Activated naive CD4-positive, alpha-beta T cell treated with anti-CD3 and anti-CD28 coated beads, Interleukin-2, amount 50 U/mL, for 72 hours (primary cell): ENCODE data around the gene TPRX2. TPM values are rescaled to one million over a fixed set of nuclear protein-coding genes. Genes with fewer than 3 reads are reported as not detected.
"Not testable (repeated sequence)": the region's sequence is repeated elsewhere in the genome, so short reads cannot be mapped to it uniquely, and the experiment has no call there.

Experiments
- ATAC-seq, 2 donors: fragments of 150-1000 bp; cut with Tn5 transposase; 2 replicates each; pipeline ENCODE4 v1.10.0; 2021; ENCODE audit warnings: mild to moderate bottlenecking in 2 of 2, moderate library complexity in 2 of 2
- DNase-seq, 2 donors: peaks; one replicate each; pipeline ENCODE4 v3.0.0; 2021 to 2022; ENCODE audit warnings: low spot score in 2 of 2
- H3K27ac Mint-ChIP-seq, 2 donors: one replicate each; pipeline ENCODE4 v1.8.0; 2022; ENCODE audit warnings: mild to moderate bottlenecking in 2 of 2, mixed read lengths in 2 of 2
- H3K36me3 Mint-ChIP-seq, 2 donors: one replicate each; pipeline ENCODE4 v1.8.0; 2022; ENCODE audit warnings: mixed read lengths in 2 of 2
- H3K9me3 Mint-ChIP-seq, 2 donors: one replicate each; pipeline ENCODE4 v1.8.0; 2022; ENCODE audit warnings: mixed read lengths in 2 of 2
- total RNA-seq, 2 donors: library from RNA; stranded (reverse); gene quantifications; one replicate each; pipeline ENCODE4 v1.2.3, GENCODE V29; 2022

TPRX2 gene, protein sequence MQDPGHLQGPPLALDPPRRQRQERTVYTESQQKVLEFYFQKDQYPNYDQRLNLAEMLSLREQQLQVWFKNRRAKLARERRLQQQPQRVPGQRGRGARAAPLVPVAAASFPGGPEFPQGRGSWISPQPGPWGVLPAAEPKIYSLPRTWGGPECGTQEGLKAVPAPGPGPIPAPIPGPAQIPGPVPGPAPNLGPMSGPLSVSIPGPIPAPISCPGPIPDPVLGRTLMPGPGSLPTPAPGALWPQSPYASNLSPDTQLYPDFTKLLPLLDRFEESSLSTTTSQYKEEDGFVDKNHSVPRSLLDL
- total RNA-seq, result not detected

DNA sequence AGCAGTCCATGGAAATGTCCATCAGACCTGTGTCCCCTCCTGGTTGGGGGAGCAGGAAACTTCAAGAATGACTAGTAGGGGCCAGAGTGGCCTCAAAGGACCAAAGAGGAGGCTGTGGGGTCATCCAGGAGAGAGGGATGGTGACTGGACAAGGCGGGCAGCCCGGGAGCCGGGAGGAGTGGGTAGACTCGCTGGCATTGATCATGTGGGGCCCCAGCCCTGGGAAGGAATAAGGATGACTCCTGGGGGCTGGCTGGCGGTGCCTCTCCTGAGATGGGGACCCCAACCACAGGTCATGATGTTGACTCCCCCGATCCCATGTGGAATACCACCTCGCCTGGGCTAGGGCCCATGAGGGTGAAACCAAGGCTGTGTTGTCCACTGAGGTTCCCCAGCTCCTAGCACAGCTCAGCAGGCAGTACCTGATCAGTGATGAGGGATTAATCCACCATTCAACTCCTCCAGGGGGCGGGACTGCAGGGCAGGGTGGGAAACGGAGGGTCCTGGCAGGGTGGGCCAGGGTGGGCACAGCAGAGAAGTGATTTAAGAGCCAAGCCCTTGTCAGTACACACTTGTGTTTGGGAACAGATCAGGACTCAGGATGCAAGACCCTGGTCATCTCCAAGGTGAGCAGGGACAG, at the start of gene TPRX2:
TPRX2 (plus strand) TSS at position 590 of the 640 bp plus-strand sequence; CDS start at position 602, 12 bp downstream.
- not testable (repeated sequence) for H3K36me3 Mint-ChIP-seq, H3K27ac Mint-ChIP-seq, DNase-seq, ATAC-seq, H3K9me3 Mint-ChIP-seq

DNA sequence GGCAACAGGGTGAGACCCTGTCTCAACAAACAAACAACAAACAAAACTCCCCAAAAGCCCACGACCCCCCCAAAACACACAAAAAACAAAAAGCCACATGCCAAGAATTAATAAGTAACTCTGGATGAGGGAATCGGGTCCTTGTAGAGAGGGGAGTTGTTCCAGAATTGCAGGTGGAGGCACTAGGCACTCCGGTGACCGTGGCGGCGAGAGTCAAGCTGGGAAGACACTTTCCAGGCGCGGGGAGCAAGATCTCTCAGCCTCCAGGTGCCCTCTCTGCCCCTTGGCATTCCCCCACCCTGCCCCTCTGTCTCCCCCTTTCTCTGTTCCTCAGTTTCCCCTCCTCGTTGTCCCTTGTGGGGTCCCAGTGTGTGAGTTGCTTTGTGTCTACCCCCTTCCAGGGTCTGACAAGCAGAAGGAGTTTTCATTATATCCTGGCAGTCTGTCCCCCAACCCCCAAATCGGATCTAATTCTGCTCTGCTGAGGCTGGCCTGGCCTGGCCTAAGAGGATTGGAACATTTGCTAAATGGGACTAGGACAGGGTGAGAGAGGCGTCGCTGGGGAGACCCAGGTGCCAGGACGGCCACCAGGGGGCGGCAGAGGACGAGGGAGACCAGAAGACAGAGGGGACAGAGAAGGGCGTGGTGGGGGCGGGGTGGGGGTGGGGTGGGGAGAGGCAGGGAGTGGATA, 45.6 kb upstream of the TPRX2 start:
- no peaks in the 10 kb centered on the region for H3K9me3 Mint-ChIP-seq
- H3K36me3 Mint-ChIP-seq, result no peaks in the 10 kb centered on the region
- no peak overlapping the region for H3K27ac Mint-ChIP-seq
- DNase-seq, result peak; percentile 61 to 93
- ATAC-seq, result peak; percentile 86 to 88

DNA sequence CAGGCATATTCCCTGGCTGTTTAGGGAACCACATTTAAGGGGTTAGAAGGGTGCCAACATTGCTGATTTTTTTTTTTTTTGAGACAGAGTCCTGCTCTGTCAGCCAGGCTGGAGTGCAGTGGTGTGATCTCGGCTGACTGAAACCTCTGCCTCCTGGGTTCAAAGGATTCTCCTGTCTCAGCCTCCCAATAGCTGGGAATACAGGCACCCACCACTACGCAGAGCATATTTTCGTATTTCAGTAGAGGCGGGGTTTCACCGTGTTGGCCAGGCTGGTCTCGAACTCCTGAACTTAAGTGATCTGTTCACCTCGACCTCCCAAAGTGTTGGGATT, 45.1 kb upstream of the TPRX2 start:
- ATAC-seq (peak in 1 of 2 donors; percentile 20), DNase-seq (no peak)
- Mint-ChIP-seq H3K36me3 (no peaks in the 10 kb centered on the region), H3K27ac (no peak overlapping the region), H3K9me3 (no peaks in the 10 kb centered on the region)

DNA sequence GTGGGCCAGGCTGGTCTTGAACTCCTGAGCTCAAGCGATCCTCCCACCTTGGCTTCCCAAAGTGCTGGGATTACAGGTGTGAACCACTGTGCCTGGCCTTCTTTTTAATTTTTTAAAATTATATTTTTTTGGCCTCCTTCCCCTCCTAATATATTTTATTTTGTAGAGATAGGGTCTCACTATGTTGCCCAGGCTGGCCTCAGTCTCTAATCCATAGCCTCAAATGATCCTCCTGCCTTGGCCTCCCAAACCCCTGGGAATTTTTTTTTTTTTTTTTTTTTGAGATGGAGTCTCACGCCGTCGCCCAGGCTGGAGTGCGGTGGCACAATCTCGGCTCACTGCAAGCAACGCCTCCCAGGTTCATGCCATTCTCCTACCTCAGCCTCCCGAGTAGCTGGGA, 42.8 kb upstream of the TPRX2 start:
- not testable (repeated sequence) for H3K27ac Mint-ChIP-seq, H3K36me3 Mint-ChIP-seq, ATAC-seq, DNase-seq, H3K9me3 Mint-ChIP-seq

DNA sequence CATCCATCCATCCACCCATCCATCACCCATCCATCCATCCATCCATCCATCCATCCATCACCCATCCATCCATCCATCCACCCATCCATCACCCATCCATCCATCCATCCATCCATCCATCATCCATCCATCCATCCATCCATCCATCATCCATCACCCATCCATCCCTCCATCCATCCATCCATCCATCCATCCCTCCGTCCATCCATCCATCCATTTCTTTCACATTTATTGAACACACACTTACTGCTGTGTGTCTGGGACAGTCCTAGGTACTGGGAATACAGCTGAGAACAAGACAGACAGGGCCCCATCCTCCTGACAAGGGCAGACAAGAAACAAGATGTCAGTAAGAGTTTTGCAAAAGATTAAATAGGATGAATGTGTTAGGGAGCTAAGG, 40.8 kb upstream of the TPRX2 start:
- not testable (repeated sequence) for ATAC-seq, H3K9me3 Mint-ChIP-seq, H3K36me3 Mint-ChIP-seq, H3K27ac Mint-ChIP-seq, DNase-seq

DNA sequence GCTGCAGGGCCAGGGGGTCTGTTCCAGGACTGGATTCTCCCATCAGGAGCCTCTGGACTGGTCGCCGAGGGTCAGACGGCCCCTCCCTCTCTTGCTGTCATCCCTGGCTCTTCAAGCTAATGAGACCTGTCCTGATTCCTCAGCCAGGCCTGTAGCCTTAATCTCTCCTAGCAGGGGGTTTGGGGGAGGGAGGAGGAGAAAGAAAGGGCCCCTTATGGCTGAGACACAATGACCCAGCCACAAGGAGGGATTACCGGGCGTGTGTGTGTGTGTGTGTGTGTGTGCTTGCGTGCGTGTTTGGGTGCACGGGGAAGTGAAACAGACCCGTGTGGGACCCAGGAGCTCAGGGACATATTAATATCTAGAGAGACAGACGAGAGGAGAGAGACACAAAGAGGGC, 39.2 kb upstream of the TPRX2 start:
- Mint-ChIP-seq H3K27ac (no peak overlapping the region), H3K9me3 (no peaks in the 10 kb centered on the region), H3K36me3 (no peaks in the 10 kb centered on the region)
- DNase-seq (no peak), ATAC-seq (no peak)

DNA sequence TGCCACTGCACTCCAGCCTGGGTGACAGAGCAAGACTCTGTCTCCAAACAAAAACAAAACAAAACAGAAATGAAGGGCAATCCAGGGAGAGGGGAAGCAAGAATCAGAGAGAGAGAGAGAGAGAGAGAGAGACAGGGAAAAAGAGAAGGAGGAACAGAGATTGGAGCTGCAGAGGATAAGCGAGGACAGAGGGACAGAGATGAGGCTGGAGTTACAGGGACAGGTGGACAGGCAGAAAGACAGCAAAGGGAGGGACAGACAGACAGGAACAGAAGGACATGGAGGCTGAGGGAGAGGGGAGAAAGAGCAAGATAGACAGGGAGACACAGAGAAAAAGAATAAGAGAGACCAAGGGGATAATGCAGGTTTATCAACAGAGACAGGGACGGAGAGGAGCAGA, 38.6 kb upstream of the TPRX2 start:
- H3K36me3 Mint-ChIP-seq, result no peaks in the 10 kb centered on the region
- H3K9me3 Mint-ChIP-seq, result no peaks in the 10 kb centered on the region
- no peak for ATAC-seq
- no peak overlapping the region for H3K27ac Mint-ChIP-seq
- no peak for DNase-seq

DNA sequence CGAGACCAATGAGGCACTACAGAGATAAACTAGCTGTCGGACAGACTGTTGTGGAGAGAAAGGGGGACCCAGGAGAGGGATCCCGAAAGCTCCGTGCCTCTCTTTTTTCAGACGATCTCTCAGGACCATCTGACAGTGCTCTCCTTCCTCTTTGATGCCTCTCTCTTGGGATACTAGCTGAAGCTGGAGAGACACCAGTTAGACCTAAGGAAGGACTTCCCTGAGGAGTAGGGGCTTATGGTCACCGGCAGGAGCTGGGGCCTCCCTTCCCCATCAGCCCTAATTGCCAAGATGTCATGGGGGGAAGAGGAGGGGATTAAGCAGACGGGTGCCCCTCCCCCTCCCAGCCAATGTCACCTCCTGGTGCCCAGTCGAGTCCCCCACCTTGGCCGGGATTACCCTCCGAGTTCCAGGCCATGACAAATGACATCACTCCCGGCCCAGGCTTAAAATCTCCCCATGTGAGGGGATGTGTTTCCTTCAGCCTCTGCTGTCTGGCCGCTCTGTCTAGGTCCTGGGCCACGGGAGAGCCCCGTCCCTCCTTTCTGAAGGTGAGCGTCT, 37.5 kb upstream of the TPRX2 start, which contains the start of gene CRX:
CRX (plus strand) TSS at position 478 of the 561 bp plus-strand sequence. CDS start 12,507 bp downstream, outside the sequence.
- ATAC-seq, result no peak
- H3K36me3 Mint-ChIP-seq, result no peaks in the 10 kb centered on the region
- no peak within 1 kb of the TSS for H3K27ac Mint-ChIP-seq
- no peaks in the 10 kb centered on the region for H3K9me3 Mint-ChIP-seq
- no peak for DNase-seq

DNA sequence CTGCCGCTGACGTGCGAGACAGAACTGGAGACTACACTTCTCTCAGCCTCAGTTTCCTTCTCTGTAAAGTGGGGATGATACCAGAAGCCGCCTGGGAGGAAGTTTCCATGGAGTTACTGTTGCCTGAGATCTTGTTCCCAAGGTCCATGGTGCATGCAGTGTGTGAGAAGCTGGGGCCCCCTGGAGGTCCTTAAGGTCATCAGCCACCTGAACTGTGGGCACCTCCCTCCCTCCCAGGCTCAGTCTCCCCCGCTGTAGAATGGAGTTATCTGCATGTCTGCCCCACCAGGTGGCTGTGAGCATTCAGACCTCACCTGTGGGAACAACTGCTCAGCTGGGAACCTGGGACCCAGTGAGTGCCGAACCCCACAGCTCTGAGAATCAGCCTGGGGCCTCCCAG, 34.6 kb upstream of the TPRX2 start:
- DNase-seq, result no peak
- H3K36me3 Mint-ChIP-seq, result no peaks in the 10 kb centered on the region
- H3K9me3 Mint-ChIP-seq, result no peaks in the 10 kb centered on the region
- no peak for ATAC-seq
- H3K27ac Mint-ChIP-seq, result no peak overlapping the region

DNA sequence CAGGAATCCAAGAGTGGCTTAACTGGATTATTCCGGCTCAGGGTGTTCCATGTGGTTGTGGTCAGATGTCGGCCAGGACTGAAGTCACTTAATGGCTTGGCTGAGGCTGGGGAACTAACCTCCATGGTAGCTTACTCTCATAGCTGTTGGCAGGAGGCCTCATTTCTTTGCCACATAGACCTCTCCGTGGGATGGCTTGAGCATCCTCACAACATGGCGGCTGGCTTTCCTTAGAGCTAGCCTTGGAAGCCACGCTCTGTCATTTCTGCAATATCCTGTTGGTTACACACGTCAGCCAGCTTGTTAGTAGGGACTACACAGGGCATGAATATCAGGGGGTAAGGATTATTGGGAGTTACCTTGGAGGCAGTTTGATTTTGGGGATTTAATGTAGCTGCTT, 32.2 kb upstream of the TPRX2 start:
- no peak for ATAC-seq
- no peak overlapping the region for H3K27ac Mint-ChIP-seq

DNA sequence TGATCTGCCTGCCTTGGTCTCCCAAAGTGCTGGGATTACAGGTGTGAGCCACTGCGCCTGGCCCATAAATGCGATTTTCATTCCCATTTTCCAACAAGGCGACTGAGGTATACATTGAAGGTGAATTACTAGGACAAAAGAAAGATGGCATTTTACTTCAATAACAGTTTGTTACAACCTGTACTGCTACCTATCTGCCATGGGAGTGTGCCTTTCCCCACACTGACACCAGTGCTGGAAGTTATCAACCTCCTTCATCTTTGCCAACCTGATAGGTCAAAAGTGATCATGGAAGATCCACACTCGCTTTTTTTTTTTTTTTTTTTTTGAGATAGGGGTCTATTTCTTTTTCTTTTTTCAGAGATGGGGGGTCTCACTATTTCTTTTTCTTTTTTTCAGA, 26.3 kb upstream of the TPRX2 start:
- DNase-seq (no peak), ATAC-seq (no peak)
- H3K9me3 Mint-ChIP-seq, result no peaks in the 10 kb centered on the region
- H3K36me3 Mint-ChIP-seq, result no peaks in the 10 kb centered on the region
- H3K27ac Mint-ChIP-seq, result no peak overlapping the region

More for the DNA sequence above, 32.2 kb upstream of the TPRX2 start:
- Mint-ChIP-seq H3K36me3 (no peaks in the 10 kb centered on the region), H3K9me3 (no peaks in the 10 kb centered on the region)
- DNase-seq, result no peak

DNA sequence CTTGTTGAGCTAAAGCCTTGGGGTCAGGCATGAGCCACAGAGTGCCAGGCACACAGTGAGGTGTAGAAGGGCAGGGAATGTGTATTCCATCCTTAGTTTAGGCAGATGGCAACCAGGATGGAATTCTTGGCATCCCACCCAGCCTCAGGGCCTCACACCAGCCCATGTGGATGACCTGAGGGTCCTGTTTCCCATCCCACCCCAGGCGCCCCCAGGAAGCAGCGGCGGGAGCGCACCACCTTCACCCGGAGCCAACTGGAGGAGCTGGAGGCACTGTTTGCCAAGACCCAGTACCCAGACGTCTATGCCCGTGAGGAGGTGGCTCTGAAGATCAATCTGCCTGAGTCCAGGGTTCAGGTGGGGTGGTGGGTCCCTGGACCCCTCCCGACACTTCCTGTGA, 23.0 kb upstream of the TPRX2 start:
- Mint-ChIP-seq H3K36me3 (no peaks in the 10 kb centered on the region), H3K27ac (no peak overlapping the region), H3K9me3 (no peaks in the 10 kb centered on the region)
- ATAC-seq (no peak), DNase-seq (no peak)

DNA sequence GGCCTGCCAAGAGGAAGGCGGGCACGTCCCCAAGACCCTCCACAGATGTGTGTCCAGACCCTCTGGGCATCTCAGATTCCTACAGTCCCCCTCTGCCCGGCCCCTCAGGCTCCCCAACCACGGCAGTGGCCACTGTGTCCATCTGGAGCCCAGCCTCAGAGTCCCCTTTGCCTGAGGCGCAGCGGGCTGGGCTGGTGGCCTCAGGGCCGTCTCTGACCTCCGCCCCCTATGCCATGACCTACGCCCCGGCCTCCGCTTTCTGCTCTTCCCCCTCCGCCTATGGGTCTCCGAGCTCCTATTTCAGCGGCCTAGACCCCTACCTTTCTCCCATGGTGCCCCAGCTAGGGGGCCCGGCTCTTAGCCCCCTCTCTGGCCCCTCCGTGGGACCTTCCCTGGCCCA, 19.6 kb upstream of the TPRX2 start:
- no peak for DNase-seq
- no peaks in the 10 kb centered on the region for H3K36me3 Mint-ChIP-seq
- ATAC-seq, result no peak
- H3K27ac Mint-ChIP-seq, result no peak overlapping the region
- H3K9me3 Mint-ChIP-seq, result no peaks in the 10 kb centered on the region

DNA sequence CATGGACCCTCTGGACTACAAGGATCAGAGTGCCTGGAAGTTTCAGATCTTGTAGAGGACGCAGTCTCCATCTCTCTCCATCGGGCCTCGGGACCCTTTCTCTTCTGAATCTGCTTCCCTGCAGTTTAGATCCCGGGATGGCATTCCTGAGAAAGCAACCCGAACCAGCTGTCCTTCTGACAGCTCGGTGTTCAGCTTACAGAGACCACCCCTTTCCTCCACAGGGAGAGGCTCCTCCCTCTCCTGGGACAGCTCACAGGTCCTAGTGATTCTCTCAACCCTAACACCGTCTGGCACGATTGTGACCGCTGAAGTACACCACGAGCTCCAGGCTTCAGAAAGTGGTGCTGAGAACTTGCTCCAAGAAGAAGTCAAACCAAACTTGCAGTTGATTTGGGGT, 19.1 kb upstream of the TPRX2 start:
- DNase-seq (no peak), ATAC-seq (no peak)
- Mint-ChIP-seq H3K9me3 (no peaks in the 10 kb centered on the region), H3K27ac (no peak overlapping the region), H3K36me3 (no peaks in the 10 kb centered on the region)

DNA sequence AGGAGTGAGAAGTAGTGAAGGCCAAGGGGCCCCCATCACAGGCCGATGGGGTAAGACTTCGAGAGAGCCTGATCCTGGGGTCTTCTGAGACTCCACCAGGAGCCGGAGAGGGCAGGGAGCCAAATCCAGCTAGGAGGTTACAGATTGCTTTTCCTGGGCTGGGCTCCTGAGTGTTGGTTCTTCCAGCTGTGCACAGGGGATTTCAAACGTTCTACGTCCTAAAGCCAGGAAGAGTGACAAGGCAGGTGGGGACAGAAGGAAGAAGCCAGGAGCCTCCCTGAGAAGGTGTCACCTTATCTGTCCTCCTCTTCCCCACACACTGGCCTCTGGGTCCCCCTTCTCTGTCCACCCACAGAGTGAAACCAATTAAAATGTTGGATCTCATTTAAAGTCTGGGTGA, 16.1 kb upstream of the TPRX2 start:
- Mint-ChIP-seq H3K9me3 (no peaks in the 10 kb centered on the region), H3K36me3 (no peaks in the 10 kb centered on the region), H3K27ac (no peak overlapping the region)
- ATAC-seq (no peak), DNase-seq (no peak)

DNA sequence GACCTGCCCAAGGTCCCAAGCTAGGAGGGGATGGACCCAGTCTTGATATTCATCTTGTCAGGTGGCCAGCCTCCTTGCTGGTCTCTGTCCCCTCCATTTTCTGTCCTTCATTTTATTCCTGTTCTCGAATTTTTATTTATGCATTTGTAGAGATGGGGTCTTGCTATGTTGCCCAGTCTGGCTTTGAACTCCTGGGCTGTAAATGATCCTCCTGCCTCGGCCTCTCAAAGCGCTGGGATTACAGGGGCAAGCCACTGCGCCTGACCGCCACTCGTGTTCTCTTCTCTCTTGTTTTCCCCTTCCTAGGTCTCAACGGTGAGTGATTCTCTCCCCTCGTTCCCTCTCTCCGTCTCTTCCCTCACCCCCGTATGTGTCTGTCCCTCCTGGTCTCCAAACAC, 10.6 kb upstream of the TPRX2 start:
- DNase-seq, result no peak
- Mint-ChIP-seq H3K27ac (no peak overlapping the region), H3K36me3 (no peaks in the 10 kb centered on the region), H3K9me3 (no peaks in the 10 kb centered on the region)
- no peak for ATAC-seq

DNA sequence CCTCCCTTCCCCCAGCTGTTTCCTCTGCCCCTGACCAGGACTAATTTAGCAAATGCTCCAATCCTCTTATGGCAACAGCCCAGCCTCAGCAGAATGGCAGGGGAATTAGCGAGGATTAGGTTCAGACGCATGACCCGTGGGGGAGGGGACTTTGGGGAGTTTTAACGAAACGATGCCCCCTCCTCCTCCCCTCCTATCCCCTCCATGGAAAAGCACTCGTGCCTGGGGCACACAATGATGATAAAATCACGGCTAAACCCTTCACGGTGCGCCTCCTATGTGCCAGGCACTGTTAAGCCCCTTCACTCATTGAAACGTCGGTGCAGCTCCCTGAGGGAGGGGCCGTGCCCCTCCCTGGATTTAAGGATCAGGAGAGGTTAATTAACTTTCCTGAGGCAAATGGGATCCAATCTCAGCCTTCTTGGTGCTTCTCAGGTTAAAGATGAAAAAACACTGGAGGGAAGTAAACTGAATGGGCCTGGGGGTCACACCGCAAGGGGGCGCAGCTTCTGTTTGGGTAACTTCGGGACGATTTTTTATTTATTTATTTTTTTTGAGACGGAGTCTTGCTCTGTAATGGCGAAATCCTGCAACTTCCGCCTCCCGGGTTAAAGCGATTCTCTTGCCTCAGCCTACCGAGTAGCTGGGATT, 10.1 kb upstream of the TPRX2 start:
- DNase-seq (peak in 1 of 2 donors; percentile 66), ATAC-seq (no peak)
- no peaks in the 10 kb centered on the region for H3K9me3 Mint-ChIP-seq
- H3K27ac Mint-ChIP-seq, result no peak overlapping the region
- H3K36me3 Mint-ChIP-seq, result no peaks in the 10 kb centered on the region
